GM10248 (cell line): ENCODE measurements around the gene PMPCB.
A peak's percentile ranks its signal among the peaks of the same experiment; 100 is the strongest.
"Not testable (repeated sequence)": the region's sequence is repeated elsewhere in the genome, so short reads cannot be mapped to it uniquely, and the experiment has no call there.

Experiments
- CTCF ChIA-PET: fragments of 300-600 bp; sonication (Branson Sonifier 250); formaldehyde crosslinking; extraction: SDS; loops from one replicate; lab custom pipeline; 2021; ENCODE audit warnings: antibody characterized with exemption; lab: Yijun Ruan, JAX
- POLR2A ChIA-PET: fragments of 350-650 bp; sonication (Branson Sonifier 250); formaldehyde crosslinking; extraction: SDS; loops from one replicate; lab custom pipeline; 2020; ENCODE audit warnings: antibody characterized with exemption; lab: Yijun Ruan, JAX
- DNase-seq: peaks from one replicate; pipeline ENCODE4 v3.0.0; 2012; ENCODE audit errors: extremely low spot score
- CTCF ChIP-seq: IDR thresholded peaks from 2 replicates; pipeline ENCODE4 v1.5.1; 2012; ENCODE audit warnings: mild to moderate bottlenecking, low read depth; ENCODE audit errors: extremely low read depth, missing control alignments, control extremely low read depth

Gene PMPCB

GRCh38 chr7:103296901-103297836 is at the start of gene PMPCB:
TSS of gene PMPCB (plus strand) at chr7:103297435. CDS start at chr7:103297460, 25 bp downstream.
- DNase-seq: peak; percentile 91
- ChIA-PET CTCF (interaction anchor here (0.8 to 3.8 kb wide), 13 partner anchors 9 to 112 kb away, joined by 3 to 21 read pairs (median 4); no protein-coding TSS in a partner anchor), POLR2A (no interaction called here)
- TF ChIP-seq CTCF: peak; percentile 93

- POLR2A ChIA-PET, DNase-seq, CTCF ChIA-PET: not testable (repeated sequence)
Observed at GRCh38 chr7:103253699-103254506, 43.3 kb upstream of the PMPCB start.

GRCh38 chr7:103264054-103264453 is 33.2 kb upstream of the PMPCB start:
- POLR2A ChIA-PET, CTCF ChIA-PET, DNase-seq: not testable (repeated sequence)

GRCh38 chr7:103266229-103266628 is 31.0 kb upstream of the PMPCB start:
- DNase-seq, POLR2A ChIA-PET, CTCF ChIA-PET: not testable (repeated sequence)

- POLR2A ChIA-PET, DNase-seq, CTCF ChIA-PET: not testable (repeated sequence)
Observed at GRCh38 chr7:103273374-103273773, 23.9 kb upstream of the PMPCB start.

- CTCF ChIA-PET, POLR2A ChIA-PET, DNase-seq: not testable (repeated sequence)
Observed at GRCh38 chr7:103274867-103275266, 22.4 kb upstream of the PMPCB start.

GRCh38 chr7:103278195-103278594 is 19.0 kb upstream of the PMPCB start:
- CTCF ChIA-PET, POLR2A ChIA-PET, DNase-seq: not testable (repeated sequence)

- DNase-seq, POLR2A ChIA-PET: not testable (repeated sequence)
- CTCF ChIA-PET: interaction anchor here (1.9 kb wide), 1 partner anchor 27 kb away, joined by 5 read pairs; no protein-coding TSS in a partner anchor
Observed at GRCh38 chr7:103279636-103279962, 17.6 kb upstream of the PMPCB start.

- CTCF ChIA-PET: interaction anchor here (1.0 to 1.9 kb wide), 2 partner anchors 27 to 125 kb away, joined by 5 to 6 read pairs; no protein-coding TSS in a partner anchor
- POLR2A ChIA-PET: not testable (repeated sequence)
- peak; percentile 49 for DNase-seq
Observed at GRCh38 chr7:103279963-103280802, 17.1 kb upstream of the PMPCB start.

GRCh38 chr7:103280803-103281155 is 16.5 kb upstream of the PMPCB start:
- CTCF ChIA-PET: interaction anchor here (1.0 to 1.9 kb wide), 2 partner anchors 26 to 125 kb away, joined by 5 to 6 read pairs; no protein-coding TSS in a partner anchor
- POLR2A ChIA-PET, DNase-seq: not testable (repeated sequence)

- CTCF ChIA-PET, DNase-seq, POLR2A ChIA-PET: not testable (repeated sequence)
Observed at GRCh38 chr7:103282802-103283427, 14.3 kb upstream of the PMPCB start.
